KOPT-K1 (cell line): ENCODE measurements around the gene EBPL.

Experiments used
- H3K27ac ChIP-seq: fragments of 200-600 bp; sonication (generic); 2 replicates; pipeline ENCODE4 v1.5.1; 2016; ENCODE audit warnings: antibody characterized with exemption, mild to moderate bottlenecking, low read depth, low read length; ENCODE audit not compliant: poor library complexity, severe bottlenecking
- H3K36me3 ChIP-seq: fragments of 200-600 bp; sonication (generic); 2 replicates; pipeline ENCODE4 v1.5.1; 2017; ENCODE audit warnings: antibody characterized with exemption, mild to moderate bottlenecking, low read length, moderate library complexity; ENCODE audit not compliant: insufficient read depth
- H3K9me3 ChIP-seq: fragments of 200-600 bp; sonication (generic); 2 replicates; pipeline ENCODE4 v1.5.1; 2017; ENCODE audit warnings: antibody characterized with exemption, low read length, mild to moderate bottlenecking; ENCODE audit not compliant: insufficient read depth, poor library complexity, severe bottlenecking

EBPL gene

GRCh38 chr13:49652355-49653305, 38.7 kb downstream of the EBPL start:
- Histone ChIP-seq H3K27ac (no peak overlapping the region), H3K36me3 (0 out of 2 replicates have a peak, but pooled peaks cover 3% of the 10 kb centered on the region), H3K9me3 (no peaks in the 10 kb centered on the region)

- no peak overlapping the region for H3K27ac ChIP-seq
- no peaks in the 10 kb centered on the region for H3K9me3 ChIP-seq
- no peaks in the 10 kb centered on the region for H3K36me3 ChIP-seq
These were observed 39.5 kb downstream of the EBPL start for GRCh38 chr13:49651570-49652354.

GRCh38 chr13:49649963-49650312, 41.3 kb downstream of the EBPL start:
- Histone ChIP-seq H3K27ac (no peak overlapping the region), H3K36me3 (no peaks in the 10 kb centered on the region), H3K9me3 (no peaks in the 10 kb centered on the region)

- no peak overlapping the region for H3K27ac ChIP-seq
- no peaks in the 10 kb centered on the region for H3K9me3 ChIP-seq
- no peaks in the 10 kb centered on the region for H3K36me3 ChIP-seq
These were observed 41.9 kb downstream of the EBPL start for GRCh38 chr13:49649244-49649962.

GRCh38 chr13:49646688-49647087, 44.6 kb downstream of the EBPL start:
- Histone ChIP-seq H3K36me3 (no peaks in the 10 kb centered on the region), H3K9me3 (no peaks in the 10 kb centered on the region), H3K27ac (no peak overlapping the region)

- Histone ChIP-seq H3K27ac (no peak overlapping the region), H3K9me3 (no peaks in the 10 kb centered on the region), H3K36me3 (no peaks in the 10 kb centered on the region)
These were observed 45.8 kb downstream of the EBPL start for GRCh38 chr13:49645451-49645850.

GRCh38 chr13:49643035-49643646, 48.1 kb downstream of the EBPL start:
- Histone ChIP-seq H3K9me3 (no peaks in the 10 kb centered on the region), H3K36me3 (no peaks in the 10 kb centered on the region), H3K27ac (no peak overlapping the region)

GRCh38 chr13:49641801-49642291, 49.4 kb downstream of the EBPL start:
- H3K36me3 ChIP-seq = no peaks in the 10 kb centered on the region
- no peak overlapping the region for H3K27ac ChIP-seq
- no peaks in the 10 kb centered on the region for H3K9me3 ChIP-seq

- no peaks in the 10 kb centered on the region for H3K36me3 ChIP-seq
- H3K27ac ChIP-seq = no peak overlapping the region
- H3K9me3 ChIP-seq = no peaks in the 10 kb centered on the region
These were observed 52.6 kb downstream of the EBPL start for GRCh38 chr13:49638744-49639072.

- no peaks in the 10 kb centered on the region for H3K9me3 ChIP-seq
- H3K36me3 ChIP-seq = no peaks in the 10 kb centered on the region
- no peak overlapping the region for H3K27ac ChIP-seq
These were observed 53.1 kb downstream of the EBPL start for GRCh38 chr13:49638030-49638743.

GRCh38 chr13:49636705-49637104, 54.6 kb downstream of the EBPL start:
- no peak overlapping the region for H3K27ac ChIP-seq
- H3K36me3 ChIP-seq = no peaks in the 10 kb centered on the region; the same call in 1 of the 2 replicates
- H3K9me3 ChIP-seq = no peaks in the 10 kb centered on the region

- H3K9me3 ChIP-seq = no peaks in the 10 kb centered on the region
- H3K36me3 ChIP-seq = peaks cover 3% of the 10 kb centered on the region
- H3K27ac ChIP-seq = peak overlapping the region; percentile 66
These were observed 55.5 kb downstream of the EBPL start for GRCh38 chr13:49635599-49636433.

GRCh38 chr13:49633710-49634109, 57.6 kb downstream of the EBPL start:
- Histone ChIP-seq H3K36me3 (peaks cover 15% of the 10 kb centered on the region), H3K9me3 (no peaks in the 10 kb centered on the region), H3K27ac (no peak overlapping the region)
